ENCODE results near the gene PSTK.

- TF ChIP-seq EP300 (IDR thresholded peaks at IDR 0.05), result no peak
- TF ChIP-seq POLR2AphosphoS5 (IDR thresholded peaks at IDR 0.05), result no peak
- no peak for TF ChIP-seq POLR2A (IDR thresholded peaks at IDR 0.05)
- TF ChIP-seq CTCF (IDR thresholded peaks at IDR 0.05), result no peak
Measured at GRCh38 chr10:122939856-122940543, 40.2 kb upstream of the PSTK start.
